Endothelial cell of umbilical vein (primary cell): ENCODE data around the gene PELI2. TPM values are rescaled to one million over a fixed set of nuclear protein-coding genes. Genes with fewer than 3 reads are reported as not detected.

ENCODE experiments used
- BruUV-seq: library from RNA; stranded (reverse); fragments of 400-500 nt; replicated peaks from 2 replicates; lab custom pipeline; 2021; lab: Mats Ljungman, UMichigan
- CTCF ChIA-PET: fragments of 300-600, 350-600 bp; sonication (Branson Sonifier 250); formaldehyde crosslinking; loops from one replicate; lab custom pipeline; 2021; ENCODE audit warnings: antibody characterized with exemption, inconsistent platforms; lab: Charles Lee
- POLR2A ChIA-PET: fragments of 300-600, 350-600 bp; sonication (Branson Sonifier 250); formaldehyde crosslinking; loops from one replicate; lab custom pipeline; 2021; ENCODE audit warnings: antibody characterized with exemption, inconsistent platforms; lab: Charles Lee
- DNase-seq: peaks from one replicate; pipeline ENCODE4 v3.0.0-alpha.2; 2011; ENCODE audit warnings: low read depth, low spot score
- FAIRE-seq: peaks from 2 replicates; lab custom pipeline; 2011; peaks lifted over from hg19 to GRCh38; lab: Jason Lieb, UNC
- H2AFZ ChIP-seq: 2 replicates; pipeline ENCODE4 v1.6.0; 2012; ENCODE audit warnings: low read depth, low read length, control low read depth, inconsistent platforms
- H3K27ac ChIP-seq: 2 replicates; pipeline ENCODE4 v1.5.1; 2011; ENCODE audit warnings: low read depth, mild to moderate bottlenecking, control low read depth, low read length, moderate library complexity; ENCODE audit not compliant: insufficient read depth
- H3K27me3 ChIP-seq, 2 experiments: 2 replicates each; pipeline versions ENCODE4 v1.6.0 to v1.6.1; 2011; ENCODE audit warnings: low read length in 2 of 2, mixed read lengths in 1 of 2; ENCODE audit not compliant: control insufficient read depth in 2 of 2, insufficient read depth in 2 of 2
- H3K36me3 ChIP-seq, 2 experiments: 2 replicates in 1 of 2; 3 replicates in 1 of 2; pipeline ENCODE4 v1.5.1; 2011; ENCODE audit warnings: low read length in 2 of 2, mild to moderate bottlenecking in 1 of 2, moderate library complexity in 1 of 2; ENCODE audit not compliant: control insufficient read depth in 2 of 2, insufficient read depth in 2 of 2; ENCODE audit errors: extremely low read depth in 1 of 2
- H3K4me1 ChIP-seq: 3 replicates; pipeline ENCODE4 v1.5.1; 2011; ENCODE audit warnings: mild to moderate bottlenecking, low read length; ENCODE audit not compliant: control insufficient read depth, insufficient read depth; ENCODE audit errors: extremely low read depth
- H3K4me2 ChIP-seq: 2 replicates; pipeline ENCODE4 v1.6.1; 2011; ENCODE audit warnings: low read length, control low read depth, mixed read lengths; ENCODE audit not compliant: insufficient read depth
- H3K4me3 ChIP-seq, 3 experiments: fragments of 200-600 bp in 1 of 3; sonication (generic), shearing (Covaris generic) in 1 of 3; replicated peaks in 1 of 3; 2 replicates each; pipeline ENCODE4 v1.5.1; 2011 to 2016; ENCODE audit warnings: control low read depth in 3 of 3, low read length in 3 of 3, mild to moderate bottlenecking in 2 of 3, inconsistent platforms in 1 of 3, low read depth in 1 of 3, moderate library complexity in 1 of 3; ENCODE audit not compliant: insufficient read depth in 1 of 3
- H3K79me2 ChIP-seq: 2 replicates; pipeline ENCODE4 v1.6.0; 2012; ENCODE audit warnings: low read length, inconsistent platforms; ENCODE audit not compliant: control insufficient read depth, insufficient read depth
- H3K9ac ChIP-seq: replicated peaks from 2 replicates; pipeline ENCODE3; 2011; ENCODE audit warnings: low read length, control low read depth; ENCODE audit not compliant: insufficient read depth; ENCODE audit errors: extremely low read depth
- H3K9me1 ChIP-seq: replicated peaks from 3 replicates; pipeline ENCODE4 v1.6.0; 2011; ENCODE audit warnings: mild to moderate bottlenecking, low read length; ENCODE audit not compliant: control insufficient read depth, insufficient read depth; ENCODE audit errors: extremely low read depth
- H3K9me3 ChIP-seq: replicated peaks from 2 replicates; pipeline ENCODE4 v1.5.1; 2012; ENCODE audit warnings: low read length, inconsistent platforms; ENCODE audit not compliant: control insufficient read depth, insufficient read depth
- H4K20me1 ChIP-seq: replicated peaks from 2 replicates; pipeline ENCODE3; 2011; ENCODE audit warnings: mild to moderate bottlenecking, low read length; ENCODE audit not compliant: control insufficient read depth, insufficient read depth; ENCODE audit errors: extremely low read depth
- CTCF ChIP-seq, 2 donors: IDR thresholded peaks; 1 replicate in 1 of 2; 2 replicates in 1 of 2; pipeline ENCODE4 v1.5.1; 2011; ENCODE audit warnings: low read length in 2 of 2, mild to moderate bottlenecking in 2 of 2, moderate library complexity in 2 of 2, control low read depth in 1 of 2, inconsistent platforms in 1 of 2, low read depth in 1 of 2; ENCODE audit not compliant: insufficient read depth in 1 of 2; ENCODE audit errors: extremely low read depth in 1 of 2
- EZH2 ChIP-seq: IDR thresholded peaks from 2 replicates; pipeline ENCODE4 v1.6.1; 2012; ENCODE audit warnings: borderline replicate concordance, low read depth, mild to moderate bottlenecking, moderate library complexity, low read length, inconsistent platforms; ENCODE audit not compliant: severe bottlenecking
- FOS ChIP-seq: IDR thresholded peaks from 2 replicates; pipeline ENCODE4 v1.6.1; 2011; ENCODE audit warnings: mild to moderate bottlenecking, low read length, moderate library complexity, borderline replicate concordance; ENCODE audit not compliant: insufficient read depth
- GATA2 ChIP-seq: IDR thresholded peaks from 2 replicates; pipeline ENCODE4 v1.7.0; 2011; ENCODE audit warnings: low read depth, mild to moderate bottlenecking, moderate library complexity, mixed read lengths, low read length; ENCODE audit not compliant: insufficient read length, insufficient read depth
- JUN ChIP-seq: IDR thresholded peaks from 2 replicates; pipeline ENCODE4 v1.6.1; 2011; ENCODE audit warnings: borderline replicate concordance, low read depth; ENCODE audit not compliant: insufficient read length, insufficient read depth
- MAX ChIP-seq: IDR thresholded peaks from 2 replicates; pipeline ENCODE4 v1.6.1; 2011; ENCODE audit not compliant: insufficient read depth, insufficient read length
- MYC ChIP-seq: IDR thresholded peaks from one replicate; pipeline ENCODE4 v1.6.1; 2011; ENCODE audit warnings: mild to moderate bottlenecking, low read depth, low read length
- POLR2A ChIP-seq: IDR thresholded peaks from 2 replicates; pipeline ENCODE4 v1.6.1; 2012; ENCODE audit warnings: low read depth, mild to moderate bottlenecking, control low read depth, low read length
- POLR2AphosphoS5 ChIP-seq: IDR thresholded peaks from 2 replicates; pipeline ENCODE4 v1.6.1; 2012; ENCODE audit warnings: low read depth, mild to moderate bottlenecking, control low read depth, low read length, moderate library complexity; ENCODE audit not compliant: insufficient read depth
- dilution Hi-C: fragments of 300-500 bp; cut with MboI; formaldehyde crosslinking; loops from one replicate; pipeline ENCODE4 v1.15.0; 2019; ENCODE audit warnings: low sequenced_read_pairs; ENCODE audit not compliant: extremely low pct_ligation_motif_present
- intact Hi-C: fragments of 100-400 bp; cut with micrococcal nuclease; formaldehyde crosslinking; loops from one replicate; pipeline ENCODE4 v1.10.0; 2022
- polyA plus RNA-seq, 4 experiments: library from polyadenylated mRNA; depleted of rRNA in 3 of 4; stranded (reverse) in 3 of 4; unstranded in 1 of 4; fragments of >200 nt; gene quantifications; 2 replicates each; pipeline versions ENCODE4 v1.2.1 to v1.2.3, GENCODE V29; 2011 to 2012; ENCODE audit warnings: missing spikeins in 1 of 4
- total RNA-seq: library from RNA; stranded (reverse); gene quantifications from 2 replicates; pipeline ENCODE4 v1.2.3, GENCODE V29; 2021

Gene PELI2
- total and polyA plus RNA-seq, 2 donors (not counting 3 experiments of a cell fraction or from before 2014, with no cell fraction given): 11.5 to 13.0 TPM

GRCh38 chr14:56129092-56129491 is 10.9 kb downstream of the PELI2 start:
- BruUV-seq: no TSS peak
- FAIRE-seq (no peak), DNase-seq (no peak)
- no peak overlapping the region for H2AFZ ChIP-seq
- ChIA-PET CTCF (no interaction called here), POLR2A (no interaction called here)
- peaks cover 4% of the 10 kb centered on the region for H3K4me1 ChIP-seq
- H3K9me1 ChIP-seq: no peaks in the 10 kb centered on the region
- H3K27me3 ChIP-seq: no peaks in the 10 kb centered on the region
- no peak overlapping the region for H3K9ac ChIP-seq
- no peak overlapping the region for H3K27ac ChIP-seq
- H3K4me2 ChIP-seq: no peak overlapping the region
- no peak overlapping the region for H3K4me3 ChIP-seq
- no peaks in the 10 kb centered on the region for H3K36me3 ChIP-seq
- H3K9me3 ChIP-seq: no peaks in the 10 kb centered on the region
- no peaks in the 10 kb centered on the region for H4K20me1 ChIP-seq
- intact Hi-C loops: no loop called here
- dilution Hi-C loops: no loop called here
- no peaks in the 10 kb centered on the region for H3K79me2 ChIP-seq
- no peak for TF ChIP-seq FOS
- no peak for TF ChIP-seq MYC
- TF ChIP-seq POLR2AphosphoS5: no peak
- no peak for TF ChIP-seq MAX
- TF ChIP-seq EZH2: no peak
- TF ChIP-seq POLR2A: no peak
- TF ChIP-seq JUN: no peak
- TF ChIP-seq CTCF (IDR thresholded peaks at IDR 0.05; ENCODE audit: extremely low read depth in 1 of 2, insufficient read depth in 1 of 2, low read depth in 1 of 2, low read length in 2 of 2): no peak
- no peak for TF ChIP-seq GATA2
